SU-DHL-6 (cell line): Measurements from ENCODE around the gene ADCY5.

Experiments
- EZH2phosphoT487 ChIP-seq: fragments of 200-600 bp; sonication (generic), shearing (Covaris generic); conservative IDR thresholded peaks from 2 replicates; pipeline ENCODE4 v1.6.1; 2018; ENCODE audit warnings: mild to moderate bottlenecking, antibody characterized with exemption, low read length, moderate library complexity, mixed read lengths
- TF ChIP-seq, protein P1 (sequence below): fragments of 200-600 bp; sonication (generic); IDR thresholded peaks from one replicate; pipeline ENCODE4 v1.5.1; 2017; ENCODE audit warnings: antibody characterized with exemption, mild to moderate bottlenecking, low read length, moderate library complexity; ENCODE audit not compliant: insufficient read depth, poor library complexity, severe bottlenecking

DNA sequence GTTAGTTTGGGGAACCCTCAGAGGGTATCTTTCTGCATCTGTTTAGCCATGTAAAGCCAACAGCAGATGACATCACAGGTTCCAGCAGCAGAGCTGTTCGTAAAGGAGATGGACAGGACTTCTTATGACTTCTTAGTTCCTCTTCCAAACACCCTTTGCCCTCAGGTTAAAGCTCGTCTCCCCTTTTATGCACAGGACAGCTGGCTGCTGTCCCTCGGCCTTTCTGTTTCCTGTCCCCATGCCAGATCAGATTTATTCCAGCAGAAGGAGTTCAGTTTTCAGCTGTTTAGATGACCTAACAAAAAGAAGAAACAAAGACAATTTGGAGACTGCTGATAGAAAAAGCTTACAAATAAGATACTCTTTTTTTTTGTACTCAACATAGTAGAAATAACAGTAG lies 202.0 kb downstream of the ADCY5 start:
- TF ChIP-seq, protein P1, sequence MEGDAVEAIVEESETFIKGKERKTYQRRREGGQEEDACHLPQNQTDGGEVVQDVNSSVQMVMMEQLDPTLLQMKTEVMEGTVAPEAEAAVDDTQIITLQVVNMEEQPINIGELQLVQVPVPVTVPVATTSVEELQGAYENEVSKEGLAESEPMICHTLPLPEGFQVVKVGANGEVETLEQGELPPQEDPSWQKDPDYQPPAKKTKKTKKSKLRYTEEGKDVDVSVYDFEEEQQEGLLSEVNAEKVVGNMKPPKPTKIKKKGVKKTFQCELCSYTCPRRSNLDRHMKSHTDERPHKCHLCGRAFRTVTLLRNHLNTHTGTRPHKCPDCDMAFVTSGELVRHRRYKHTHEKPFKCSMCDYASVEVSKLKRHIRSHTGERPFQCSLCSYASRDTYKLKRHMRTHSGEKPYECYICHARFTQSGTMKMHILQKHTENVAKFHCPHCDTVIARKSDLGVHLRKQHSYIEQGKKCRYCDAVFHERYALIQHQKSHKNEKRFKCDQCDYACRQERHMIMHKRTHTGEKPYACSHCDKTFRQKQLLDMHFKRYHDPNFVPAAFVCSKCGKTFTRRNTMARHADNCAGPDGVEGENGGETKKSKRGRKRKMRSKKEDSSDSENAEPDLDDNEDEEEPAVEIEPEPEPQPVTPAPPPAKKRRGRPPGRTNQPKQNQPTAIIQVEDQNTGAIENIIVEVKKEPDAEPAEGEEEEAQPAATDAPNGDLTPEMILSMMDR: no peak
- no peak for TF ChIP-seq EZH2phosphoT487
